ENCODE data around the gene DNAH17.

The DNAH17 gene

GRCh38 chr17:78490673-78491072, 86.5 kb downstream of the DNAH17 start:
- no peak for TF ChIP-seq CTCF (conservative IDR thresholded peaks at IDR 0.05; ENCODE audit: low read depth)
- ChIA-PET CTCF (no interaction called here), POLR2A (ENCODE audit: low non-redundant PET) (no interaction called here)
- H3K27ac ChIP-seq, result no peak overlapping the region
- DNase-seq (ENCODE audit: low spot score), result no peak

- CTCF ChIA-PET, result interaction anchor here (1.3 kb wide), 1 partner anchor 10 kb away, joined by 4 read pairs; no protein-coding TSS in a partner anchor
- DNase-seq (ENCODE audit: low spot score), result no peak
- no peak for TF ChIP-seq CTCF (conservative IDR thresholded peaks at IDR 0.05; ENCODE audit: low read depth)
- POLR2A ChIA-PET (ENCODE audit: low non-redundant PET), result no interaction called here
- H3K27ac ChIP-seq, result no peak overlapping the region
These were observed 87.0 kb downstream of the DNAH17 start for GRCh38 chr17:78490156-78490555.

- no peak for TF ChIP-seq CTCF (conservative IDR thresholded peaks at IDR 0.05; ENCODE audit: low read depth)
- H3K27ac ChIP-seq, result no peak overlapping the region
- ChIA-PET POLR2A (ENCODE audit: low non-redundant PET) (no interaction called here), CTCF (interaction anchor here (1.3 to 1.5 kb wide), 2 partner anchors 8 to 129 kb away, joined by 3 to 4 read pairs; no protein-coding TSS in a partner anchor)
- no peak for DNase-seq (ENCODE audit: low spot score)
These were observed 88.1 kb downstream of the DNAH17 start for GRCh38 chr17:78488867-78489634.

GRCh38 chr17:78488156-78488555, 89.0 kb downstream of the DNAH17 start:
- ChIA-PET CTCF (no interaction called here), POLR2A (ENCODE audit: low non-redundant PET) (no interaction called here)
- TF ChIP-seq CTCF (conservative IDR thresholded peaks at IDR 0.05; ENCODE audit: low read depth), result no peak
- DNase-seq (ENCODE audit: low spot score), result no peak
- H3K27ac ChIP-seq, result no peak overlapping the region

GRCh38 chr17:78486946-78487680, 90.1 kb downstream of the DNAH17 start:
- no peak for DNase-seq (ENCODE audit: low spot score)
- ChIA-PET POLR2A (ENCODE audit: low non-redundant PET) (interaction anchor here (0.5 to 1.0 kb wide), 3 partner anchors 36 to 344 kb away, joined by 3 to 6 read pairs (median 4); no protein-coding TSS in a partner anchor), CTCF (interaction anchor here (0.6 to 1.0 kb wide), 3 partner anchors 10 to 264 kb away, joined by 3 to 6 read pairs (median 3); no protein-coding TSS in a partner anchor)
- TF ChIP-seq CTCF (conservative IDR thresholded peaks at IDR 0.05; ENCODE audit: low read depth), result no peak
- H3K27ac ChIP-seq, result no peak overlapping the region

GRCh38 chr17:78486228-78486802, 90.9 kb downstream of the DNAH17 start:
- no peak for DNase-seq (ENCODE audit: low spot score)
- no peak overlapping the region for H3K27ac ChIP-seq
- TF ChIP-seq CTCF (conservative IDR thresholded peaks at IDR 0.05; ENCODE audit: low read depth), result no peak
- POLR2A ChIA-PET (ENCODE audit: low non-redundant PET), result interaction anchor here (0.5 kb wide), 1 partner anchor 345 kb away, joined by 3 read pairs; no protein-coding TSS in a partner anchor
- CTCF ChIA-PET, result interaction anchor here (0.6 kb wide), 1 partner anchor 221 kb away, joined by 3 read pairs; no protein-coding TSS in a partner anchor
